GM19452 (cell line): ENCODE data around the gene MEIOC.
"Not testable (repeated sequence)": the region's sequence is repeated elsewhere in the genome, so short reads cannot be mapped to it uniquely, and the experiment has no call there.

Source experiments
- ATAC-seq: cut with Tn5 transposase; IDR thresholded peaks from one replicate; pipeline ENCODE4 v1.9.1; 2021; ENCODE audit not compliant: unreplicated experiment

The MEIOC gene

GRCh38 chr17:44647736-44648135 lies 8.5 kb upstream of the MEIOC start:
- ATAC-seq: no peak

- no peak for ATAC-seq
Measured at GRCh38 chr17:44648963-44649362, 7.3 kb upstream of the MEIOC start.

DNA sequence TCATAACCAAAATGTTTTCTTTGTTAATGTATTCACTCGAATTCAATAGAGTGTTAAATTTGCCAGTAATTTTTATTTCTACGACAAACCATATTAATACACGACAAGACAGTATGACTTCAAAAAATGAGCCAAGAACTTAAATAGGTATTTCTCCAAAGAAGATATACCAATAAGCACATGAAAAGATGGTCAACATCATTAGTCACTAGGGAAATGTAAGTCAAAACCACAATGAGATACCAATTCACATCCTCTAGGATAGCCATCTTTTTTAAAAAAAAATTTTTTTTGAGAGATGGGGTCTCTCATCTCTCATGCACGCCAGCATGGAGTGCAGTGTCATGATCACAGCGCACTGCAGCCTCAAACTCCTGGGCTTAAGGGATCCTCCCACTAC lies 5.0 kb upstream of the MEIOC start:
- no peak for ATAC-seq

GRCh38 chr17:44652727-44653126 lies 3.5 kb upstream of the MEIOC start:
- ATAC-seq: no peak

- no peak for ATAC-seq
Measured at GRCh38 chr17:44653384-44653783, 2.9 kb upstream of the MEIOC start.

DNA sequence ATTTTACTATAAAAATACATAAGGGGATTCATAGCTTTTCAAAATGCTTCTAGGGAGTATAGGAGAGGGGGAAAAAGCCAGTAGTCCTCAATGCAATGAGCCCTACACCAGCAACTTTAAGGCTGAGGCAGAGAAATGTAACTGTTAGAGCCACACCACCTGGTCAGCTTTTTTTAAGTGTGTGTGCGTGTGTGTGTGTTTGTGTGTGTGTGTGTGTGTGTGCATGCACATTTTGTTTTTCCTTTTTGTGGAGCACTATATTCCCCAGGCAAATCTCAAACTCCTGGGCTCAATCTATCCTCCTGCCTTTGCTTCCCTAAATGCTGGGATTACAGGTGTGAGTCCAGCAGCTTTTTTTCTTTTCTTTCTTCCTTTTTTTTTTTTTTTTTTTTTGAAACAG lies 2.3 kb upstream of the MEIOC start:
- no peak for ATAC-seq

DNA sequence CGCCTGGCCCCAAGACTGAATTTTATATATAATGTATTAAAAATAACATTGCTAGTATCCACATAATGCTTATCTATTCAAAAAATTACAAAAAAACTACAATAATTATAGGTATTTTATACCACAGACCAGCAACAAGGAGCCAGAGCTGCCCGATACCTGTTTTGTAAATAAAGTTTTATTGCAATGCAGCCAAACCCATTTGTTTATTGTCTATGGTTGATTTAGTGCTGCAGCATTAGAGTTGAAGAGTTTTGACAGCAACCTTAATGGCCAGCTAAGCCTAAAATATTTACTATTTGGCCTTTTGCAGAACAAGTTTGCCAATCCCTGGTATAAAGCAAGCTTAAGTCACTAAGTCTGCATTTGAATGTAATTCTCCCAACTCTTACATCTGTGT lies 5.6 kb downstream of the MEIOC start:
- no peak for ATAC-seq

DNA sequence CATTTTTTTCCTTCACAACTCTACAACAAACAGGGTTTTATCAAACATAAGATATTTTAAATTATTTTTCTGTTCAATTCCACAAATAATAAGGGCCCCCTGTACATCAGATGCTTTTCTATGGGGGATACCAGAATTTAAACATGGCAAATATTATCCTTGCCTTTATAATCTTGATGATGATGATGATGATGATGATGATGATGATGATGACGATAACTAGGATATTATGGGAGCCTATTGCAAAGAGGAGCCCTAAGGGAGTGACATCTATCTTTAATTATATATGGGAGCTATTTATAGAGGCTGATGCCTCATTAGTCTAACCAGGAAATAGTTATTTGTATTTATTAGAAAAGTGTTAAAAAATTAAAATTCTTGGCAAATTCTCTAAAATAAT lies 6.8 kb downstream of the MEIOC start:
- no peak for ATAC-seq

- ATAC-seq: no peak
Measured at GRCh38 chr17:44664867-44665266, 8.6 kb downstream of the MEIOC start.

DNA sequence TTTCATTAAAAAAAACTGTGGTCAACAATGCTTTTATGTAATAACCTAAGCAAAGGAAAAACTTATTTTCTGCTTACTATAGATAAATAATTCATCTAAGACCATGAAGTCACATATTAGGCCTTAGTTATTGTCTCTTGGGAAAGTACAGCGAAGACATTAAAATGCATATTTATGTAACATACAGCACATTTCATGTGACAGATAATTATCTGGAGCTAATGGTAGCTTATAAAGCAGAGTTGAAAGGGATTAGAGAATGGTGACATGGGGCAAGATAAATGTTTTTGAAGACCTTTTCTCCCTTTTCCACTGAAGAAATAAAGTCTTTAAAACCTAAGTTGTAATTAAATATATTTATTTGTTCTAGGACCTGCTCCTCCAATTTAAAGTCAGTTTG lies 9.7 kb downstream of the MEIOC start:
- ATAC-seq: no peak

GRCh38 chr17:44672479-44673093 lies 16.3 kb downstream of the MEIOC start:
- ATAC-seq: no peak

GRCh38 chr17:44673893-44674292 lies 17.6 kb downstream of the MEIOC start:
- no peak for ATAC-seq

DNA sequence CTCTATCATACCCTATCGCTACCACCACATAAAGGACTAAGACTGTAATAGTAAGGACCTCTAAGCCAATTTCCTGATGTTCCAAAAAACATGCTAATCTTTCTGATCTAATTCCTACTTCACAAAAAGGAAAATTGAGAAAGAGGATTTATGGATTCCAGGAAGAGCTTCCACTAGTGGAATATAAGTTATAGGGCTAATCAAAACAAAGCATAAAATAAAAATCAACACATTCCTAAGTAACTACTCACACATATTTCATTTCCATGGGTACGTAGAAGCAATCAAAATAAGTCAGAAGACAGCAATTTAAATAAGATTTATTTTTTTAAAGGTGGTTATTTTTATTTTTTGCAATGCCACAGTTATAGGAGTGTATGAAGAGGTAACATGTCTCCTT lies 20.9 kb downstream of the MEIOC start:
- ATAC-seq: no peak

DNA sequence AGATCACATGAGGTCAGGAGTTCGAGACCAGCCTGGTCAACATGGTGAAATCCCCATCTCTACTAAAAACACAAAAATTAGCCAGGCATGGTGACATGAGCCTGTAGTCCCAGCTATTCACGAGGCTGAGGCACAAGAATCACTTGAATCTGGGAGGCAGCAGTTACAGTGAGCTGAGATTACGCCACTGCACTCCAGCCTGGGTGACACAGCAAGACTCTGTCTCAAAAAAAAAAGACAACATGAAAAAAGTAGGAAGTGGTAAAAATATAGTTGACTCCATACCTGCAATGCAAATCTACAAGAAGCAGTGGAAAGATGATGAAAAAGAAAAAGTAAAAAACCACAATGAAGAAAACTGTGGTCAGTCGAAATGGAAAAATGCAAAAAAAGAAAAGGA lies 27.0 kb downstream of the MEIOC start:
- ATAC-seq: not testable (repeated sequence)

GRCh38 chr17:44687756-44688155 lies 31.5 kb downstream of the MEIOC start:
- ATAC-seq: no peak

DNA sequence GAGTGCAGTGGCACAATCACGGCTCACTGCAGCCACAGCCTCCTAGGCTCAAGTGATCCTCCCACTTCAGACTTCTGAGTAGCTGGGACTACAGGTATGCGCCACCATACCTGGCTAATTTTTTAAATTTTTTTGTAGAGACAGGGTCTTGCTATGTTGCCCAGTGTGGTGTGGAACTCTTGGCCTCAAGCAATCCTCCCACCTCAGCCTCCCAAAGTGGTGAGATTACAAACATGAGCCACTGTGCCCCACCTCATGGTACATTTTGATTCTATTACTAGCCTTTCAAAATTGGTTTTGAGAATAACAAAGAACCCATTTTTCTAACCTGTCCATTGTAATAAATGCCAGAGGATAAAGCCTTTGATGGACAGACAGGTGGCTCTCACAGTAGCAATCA lies 31.9 kb downstream of the MEIOC start:
- no peak for ATAC-seq

DNA sequence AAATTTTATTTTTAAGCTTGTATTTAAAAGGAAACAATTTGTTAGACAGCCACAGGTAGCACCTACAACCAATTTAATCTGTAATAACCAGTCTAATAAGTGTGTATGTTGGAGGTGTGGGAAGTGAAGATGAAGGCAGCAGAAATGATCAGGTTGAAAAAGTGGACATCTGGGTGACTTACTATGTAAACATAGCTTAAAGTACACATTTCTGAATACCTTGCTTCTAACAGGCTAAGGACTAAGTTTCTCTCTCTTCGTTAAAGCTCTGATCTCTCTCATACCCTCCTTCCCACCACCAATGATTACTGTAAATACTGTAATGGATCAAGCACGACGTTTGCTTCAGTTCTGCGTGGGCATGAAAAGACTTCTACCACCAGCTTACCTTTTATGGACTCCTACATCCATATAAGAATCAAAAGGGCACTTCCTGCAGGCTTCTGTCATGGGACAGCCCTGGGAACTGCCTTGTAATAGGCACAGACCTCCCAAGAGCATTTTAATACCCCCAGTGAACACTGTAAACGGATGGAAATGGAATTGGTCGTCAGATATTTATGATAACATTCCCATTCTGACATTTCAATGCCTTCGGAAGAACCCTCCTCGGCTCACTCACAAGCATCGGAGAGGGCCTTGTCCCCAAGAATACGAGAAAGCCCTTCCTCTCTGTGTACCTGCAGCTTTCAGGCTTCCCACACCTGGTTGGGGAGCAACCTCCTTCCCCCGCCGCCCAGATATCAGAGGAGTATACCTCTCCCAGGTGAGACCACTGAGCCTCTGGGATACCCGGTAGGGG lies 32.6 kb downstream of the MEIOC start:
- no peak for ATAC-seq

- peak; percentile 77 for ATAC-seq
Measured at GRCh38 chr17:44689477-44690217, 33.4 kb downstream of the MEIOC start, which contains the start of gene CCDC43. Gene CCDC43, minus strand, starts transcription at chr17:44689776. Its CDS starts 23 bp downstream, at chr17:44689753.

DNA sequence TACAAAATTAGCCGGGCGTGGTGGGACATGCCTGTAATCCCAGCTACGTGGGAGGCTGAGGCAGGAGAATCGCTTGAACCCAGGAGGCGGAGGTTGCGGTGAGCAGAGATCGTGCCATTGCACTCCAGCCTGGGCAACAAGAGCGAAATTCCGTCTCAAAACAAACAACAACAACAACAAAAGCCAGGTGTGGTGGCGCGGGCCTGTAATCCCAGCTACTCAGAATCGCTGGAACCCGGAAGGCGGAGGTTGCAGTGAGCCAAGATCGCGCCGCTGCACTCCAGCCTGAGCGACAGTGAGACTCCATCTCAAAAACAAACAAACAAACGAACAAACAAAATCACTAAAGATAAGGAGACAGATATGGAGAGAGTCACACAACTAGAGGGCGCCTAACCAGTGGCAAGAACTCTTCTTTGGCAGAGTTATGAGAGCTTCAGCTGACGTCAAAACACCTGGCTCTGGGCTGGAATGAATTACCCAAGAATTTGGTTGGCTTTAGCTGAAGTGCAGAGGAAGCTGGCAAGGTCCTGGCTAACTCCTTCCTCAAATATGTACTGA lies 34.6 kb downstream of the MEIOC start:
- not testable (repeated sequence) for ATAC-seq

GRCh38 chr17:44693609-44694008 lies 37.3 kb downstream of the MEIOC start:
- ATAC-seq: no peak

DNA sequence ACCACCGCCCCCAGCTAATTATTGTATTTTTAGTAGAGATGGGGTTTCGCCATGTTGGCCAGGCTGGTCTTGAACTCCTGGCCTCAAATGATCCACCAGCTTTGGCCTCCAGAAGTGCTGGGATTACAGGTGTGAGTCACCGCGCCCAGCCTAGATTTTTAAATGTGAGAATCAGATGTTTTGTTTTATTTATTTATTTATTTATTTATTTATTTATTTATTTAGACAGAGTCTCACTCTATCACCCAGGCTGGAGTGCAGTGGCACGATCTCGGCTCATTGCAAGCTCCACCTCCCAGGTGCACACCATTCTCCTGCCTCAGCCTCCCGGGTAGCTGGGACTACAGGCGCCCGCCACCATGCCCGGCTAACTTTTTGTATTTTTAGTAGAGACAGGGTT lies 44.0 kb downstream of the MEIOC start:
- not testable (repeated sequence) for ATAC-seq
